HEK293 (cell line): ENCODE results near the gene FSD1.

ENCODE experiments used
- CTCF ChIA-PET: fragments of 350-600 bp; formaldehyde crosslinking; extraction: SDS; loops from one replicate; lab custom pipeline; 2021; ENCODE audit warnings: antibody characterized with exemption; lab: Yijun Ruan, JAX
- POLR2A ChIA-PET: fragments of 300-600 bp; formaldehyde crosslinking; extraction: SDS; loops from one replicate; lab custom pipeline; 2020; ENCODE audit warnings: antibody characterized with exemption, inconsistent platforms; lab: Yijun Ruan, JAX
- H3K27ac ChIP-seq: fragments of 200-500 bp; sonication (Bioruptor generic); 2 replicates; pipeline ENCODE4 v1.5.1; 2014; ENCODE audit warnings: low read depth, low read length, control low read depth, inconsistent platforms; ENCODE audit errors: extremely low read depth
- H3K36me3 ChIP-seq, 2 experiments: fragments of 200-500 bp in 1 of 2; sonication (Bioruptor generic) in 1 of 2; 1 replicate in 1 of 2; 2 replicates in 1 of 2; pipeline ENCODE4 v1.5.1; 2014 to 2017; ENCODE audit warnings: inconsistent platforms in 2 of 2, low read length in 2 of 2; ENCODE audit not compliant: control insufficient read depth in 2 of 2, insufficient read depth in 1 of 2
- H3K4me1 ChIP-seq: fragments of 200-500 bp; sonication (Bioruptor generic); 2 replicates; pipeline ENCODE4 v1.5.1; 2014; ENCODE audit warnings: mild to moderate bottlenecking, low read length, inconsistent platforms; ENCODE audit not compliant: control insufficient read depth, insufficient read depth
- H3K4me3 ChIP-seq: 2 replicates; pipeline ENCODE4 v1.5.1; 2011; ENCODE audit warnings: low read depth, mild to moderate bottlenecking, control low read depth, low read length, moderate library complexity
- H3K9me3 ChIP-seq: fragments of 200-500 bp; sonication (Bioruptor generic); 2 replicates; pipeline ENCODE4 v1.5.1; 2014; ENCODE audit warnings: low read depth, low read length, inconsistent platforms; ENCODE audit not compliant: control insufficient read depth, insufficient read depth
- AEBP2 ChIP-seq: fragments of 450-650 bp; formaldehyde crosslinking; IDR thresholded peaks from 2 replicates; pipeline ENCODE4 v1.5.1; 2016; ENCODE audit warnings: missing biosample characterization, missing genetic modification characterization, borderline replicate concordance
- GLIS1 ChIP-seq: fragments of 450-650 bp; formaldehyde crosslinking; IDR thresholded peaks from 2 replicates; pipeline ENCODE4 v1.5.1; 2016; ENCODE audit warnings: missing biosample characterization, missing genetic modification characterization
- HOXD13 ChIP-seq: sonication (generic); formaldehyde crosslinking; IDR thresholded peaks from 2 replicates; pipeline ENCODE4 v1.8.0; 2022; ENCODE audit warnings: missing genetic modification reagents, borderline replicate concordance
- OVOL3 ChIP-seq: fragments of 450-650 bp; formaldehyde crosslinking; IDR thresholded peaks from 2 replicates; pipeline ENCODE4 v1.5.1; 2016; ENCODE audit warnings: missing biosample characterization, missing genetic modification characterization
- PRDM1 ChIP-seq: fragments of 450-650 bp; formaldehyde crosslinking; IDR thresholded peaks from 2 replicates; pipeline ENCODE4; 2016; ENCODE audit warnings: missing biosample characterization, missing genetic modification characterization
- ZNF121 ChIP-seq: fragments of 450-650 bp; formaldehyde crosslinking; IDR thresholded peaks from 2 replicates; pipeline ENCODE4 v1.5.1; 2016; ENCODE audit warnings: missing biosample characterization, missing genetic modification characterization
- ZNF169 ChIP-seq: fragments of 450-650 bp; formaldehyde crosslinking; IDR thresholded peaks from 2 replicates; pipeline ENCODE4 v1.5.1; 2016; ENCODE audit warnings: missing biosample characterization, missing genetic modification characterization
- ZNF366 ChIP-seq: fragments of 450-650 bp; formaldehyde crosslinking; conservative IDR thresholded peaks from 2 replicates; pipeline ENCODE4 v1.5.1; 2016; ENCODE audit warnings: missing biosample characterization, missing genetic modification characterization
- ZNF501 ChIP-seq: fragments of 450-650 bp; formaldehyde crosslinking; IDR thresholded peaks from 2 replicates; pipeline ENCODE4 v1.5.1; 2016; ENCODE audit warnings: missing biosample characterization, missing genetic modification characterization
- ZNF571 ChIP-seq: fragments of 450-650 bp; formaldehyde crosslinking; IDR thresholded peaks from 2 replicates; pipeline ENCODE4 v1.5.0; 2017; ENCODE audit warnings: missing biosample characterization, missing genetic modification characterization
- ZNF610 ChIP-seq: fragments of 450-650 bp; formaldehyde crosslinking; IDR thresholded peaks from 2 replicates; pipeline ENCODE4 v1.5.1; 2016; ENCODE audit warnings: missing biosample characterization, missing genetic modification characterization, borderline replicate concordance
- ZNF626 ChIP-seq: fragments of 450-650 bp; sonication (Bioruptor Pico); formaldehyde crosslinking; IDR thresholded peaks from 2 replicates; pipeline ENCODE4 v1.5.1; 2018; ENCODE audit warnings: missing biosample characterization, missing genetic modification characterization, inconsistent platforms
- TF ChIP-seq, protein P1 (sequence below): fragments of 450-650 bp; IDR thresholded peaks from 2 replicates; pipeline ENCODE4 v1.5.1; 2018; ENCODE audit warnings: missing biosample characterization, missing genetic modification characterization
- TF ChIP-seq, protein P2 (sequence below): fragments of 450-650 bp; formaldehyde crosslinking; conservative IDR thresholded peaks from 2 replicates; pipeline ENCODE4 v1.5.1; 2016; ENCODE audit warnings: low read depth, missing biosample characterization, missing genetic modification characterization
- TF ChIP-seq, protein P3 (sequence below): fragments of 450-650 bp; formaldehyde crosslinking; IDR thresholded peaks from 2 replicates; pipeline ENCODE4 v1.5.1; 2016; ENCODE audit warnings: missing biosample characterization, missing genetic modification characterization
- TF ChIP-seq, protein P4 (sequence below): fragments of 450-650 bp; formaldehyde crosslinking; IDR thresholded peaks from 2 replicates; pipeline ENCODE4 v1.5.1; 2016; ENCODE audit warnings: missing biosample characterization, missing genetic modification characterization, low read depth

FSD1 gene

GRCh38 chr19:4268816-4269430, 35.5 kb upstream of the FSD1 start:
- Histone ChIP-seq H3K4me1 (no peaks in the 10 kb centered on the region), H3K27ac (no peak overlapping the region), H3K4me3 (no peak overlapping the region), H3K36me3 (peaks cover 13 to 27% of the 10 kb centered on the region in 2 experiments; a peak in 2 of 3 replicates), H3K9me3 (no peaks in the 10 kb centered on the region)
- POLR2A ChIA-PET: interaction anchor here (0.6 to 1.4 kb wide), 2 partner anchors 56 to 74 kb away, joined by 3 read pairs; no protein-coding TSS in a partner anchor
- CTCF ChIA-PET: interaction anchor here (2.0 to 4.3 kb wide), 6 partner anchors 8 to 256 kb away, joined by 8 to 92 read pairs (median 33); partner anchors contain the start of genes CHAF1A, MPND and SH3GL1
- TF ChIP-seq ZNF169 (tag by site-specific recombination) (no peak), GLIS1 (tag by site-specific recombination) (peak; percentile 29; the same call in 1 of the 2 replicates)

DNA sequence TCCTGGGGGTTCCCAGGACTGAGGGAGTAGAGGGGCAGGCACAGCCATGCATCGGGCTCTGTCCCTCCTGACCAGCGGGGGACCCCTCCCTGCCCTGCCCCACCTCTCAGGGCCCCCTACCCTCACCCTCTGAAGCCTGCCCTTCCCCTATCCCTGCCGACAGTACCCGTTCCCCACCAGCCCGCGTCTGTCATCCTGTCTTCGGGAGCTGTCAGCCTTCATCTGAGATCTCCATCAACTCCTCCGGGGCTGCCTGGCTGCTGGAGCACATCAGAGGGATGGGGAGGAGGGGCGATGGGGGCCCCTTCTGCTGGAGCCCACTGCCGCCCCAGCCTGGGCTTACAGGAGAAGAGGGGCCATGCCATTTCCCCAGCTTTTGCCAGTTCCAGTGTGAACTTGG, 31.5 kb upstream of the FSD1 start:
- H3K36me3 ChIP-seq: peaks cover 8 to 13% of the 10 kb centered on the region in 2 experiments; a peak in 2 of 3 replicates
- CTCF ChIA-PET: interaction anchor here (0.6 to 0.9 kb wide), 2 partner anchors 14 to 21 kb away, joined by 3 to 4 read pairs; no protein-coding TSS in a partner anchor
- TF ChIP-seq ZNF121 (no peak), AEBP2 (tag by site-specific recombination) (no peak), OVOL3 (tag by site-specific recombination) (no peak), ZNF501 (tag by site-specific recombination) (no peak), ZNF366 (tag by site-specific recombination) (no peak), GLIS1 (tag by site-specific recombination) (no peak), ZNF626 (tag by site-specific recombination) (no peak), ZNF571 (no peak), PRDM1 (tag by site-specific recombination) (no peak), HOXD13 (no peak), ZNF610 (tag by site-specific recombination) (no peak)
- TF ChIP-seq, protein P1, sequence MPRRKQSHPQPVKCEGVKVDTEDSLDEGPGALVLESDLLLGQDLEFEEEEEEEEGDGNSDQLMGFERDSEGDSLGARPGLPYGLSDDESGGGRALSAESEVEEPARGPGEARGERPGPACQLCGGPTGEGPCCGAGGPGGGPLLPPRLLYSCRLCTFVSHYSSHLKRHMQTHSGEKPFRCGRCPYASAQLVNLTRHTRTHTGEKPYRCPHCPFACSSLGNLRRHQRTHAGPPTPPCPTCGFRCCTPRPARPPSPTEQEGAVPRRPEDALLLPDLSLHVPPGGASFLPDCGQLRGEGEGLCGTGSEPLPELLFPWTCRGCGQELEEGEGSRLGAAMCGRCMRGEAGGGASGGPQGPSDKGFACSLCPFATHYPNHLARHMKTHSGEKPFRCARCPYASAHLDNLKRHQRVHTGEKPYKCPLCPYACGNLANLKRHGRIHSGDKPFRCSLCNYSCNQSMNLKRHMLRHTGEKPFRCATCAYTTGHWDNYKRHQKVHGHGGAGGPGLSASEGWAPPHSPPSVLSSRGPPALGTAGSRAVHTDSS (tag by site-specific recombination): no peak
- TF ChIP-seq, protein P2, sequence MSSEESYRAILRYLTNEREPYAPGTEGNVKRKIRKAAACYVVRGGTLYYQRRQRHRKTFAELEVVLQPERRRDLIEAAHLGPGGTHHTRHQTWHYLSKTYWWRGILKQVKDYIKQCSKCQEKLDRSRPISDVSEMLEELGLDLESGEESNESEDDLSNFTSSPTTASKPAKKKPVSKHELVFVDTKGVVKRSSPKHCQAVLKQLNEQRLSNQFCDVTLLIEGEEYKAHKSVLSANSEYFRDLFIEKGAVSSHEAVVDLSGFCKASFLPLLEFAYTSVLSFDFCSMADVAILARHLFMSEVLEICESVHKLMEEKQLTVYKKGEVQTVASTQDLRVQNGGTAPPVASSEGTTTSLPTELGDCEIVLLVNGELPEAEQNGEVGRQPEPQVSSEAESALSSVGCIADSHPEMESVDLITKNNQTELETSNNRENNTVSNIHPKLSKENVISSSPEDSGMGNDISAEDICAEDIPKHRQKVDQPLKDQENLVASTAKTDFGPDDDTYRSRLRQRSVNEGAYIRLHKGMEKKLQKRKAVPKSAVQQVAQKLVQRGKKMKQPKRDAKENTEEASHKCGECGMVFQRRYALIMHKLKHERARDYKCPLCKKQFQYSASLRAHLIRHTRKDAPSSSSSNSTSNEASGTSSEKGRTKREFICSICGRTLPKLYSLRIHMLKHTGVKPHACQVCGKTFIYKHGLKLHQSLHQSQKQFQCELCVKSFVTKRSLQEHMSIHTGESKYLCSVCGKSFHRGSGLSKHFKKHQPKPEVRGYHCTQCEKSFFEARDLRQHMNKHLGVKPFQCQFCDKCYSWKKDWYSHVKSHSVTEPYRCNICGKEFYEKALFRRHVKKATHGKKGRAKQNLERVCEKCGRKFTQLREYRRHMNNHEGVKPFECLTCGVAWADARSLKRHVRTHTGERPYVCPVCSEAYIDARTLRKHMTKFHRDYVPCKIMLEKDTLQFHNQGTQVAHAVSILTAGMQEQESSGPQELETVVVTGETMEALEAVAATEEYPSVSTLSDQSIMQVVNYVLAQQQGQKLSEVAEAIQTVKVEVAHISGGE (tag by site-specific recombination): no peak
- TF ChIP-seq, protein P3, sequence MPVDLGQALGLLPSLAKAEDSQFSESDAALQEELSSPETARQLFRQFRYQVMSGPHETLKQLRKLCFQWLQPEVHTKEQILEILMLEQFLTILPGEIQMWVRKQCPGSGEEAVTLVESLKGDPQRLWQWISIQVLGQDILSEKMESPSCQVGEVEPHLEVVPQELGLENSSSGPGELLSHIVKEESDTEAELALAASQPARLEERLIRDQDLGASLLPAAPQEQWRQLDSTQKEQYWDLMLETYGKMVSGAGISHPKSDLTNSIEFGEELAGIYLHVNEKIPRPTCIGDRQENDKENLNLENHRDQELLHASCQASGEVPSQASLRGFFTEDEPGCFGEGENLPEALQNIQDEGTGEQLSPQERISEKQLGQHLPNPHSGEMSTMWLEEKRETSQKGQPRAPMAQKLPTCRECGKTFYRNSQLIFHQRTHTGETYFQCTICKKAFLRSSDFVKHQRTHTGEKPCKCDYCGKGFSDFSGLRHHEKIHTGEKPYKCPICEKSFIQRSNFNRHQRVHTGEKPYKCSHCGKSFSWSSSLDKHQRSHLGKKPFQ: no peak
- TF ChIP-seq, protein P4, sequence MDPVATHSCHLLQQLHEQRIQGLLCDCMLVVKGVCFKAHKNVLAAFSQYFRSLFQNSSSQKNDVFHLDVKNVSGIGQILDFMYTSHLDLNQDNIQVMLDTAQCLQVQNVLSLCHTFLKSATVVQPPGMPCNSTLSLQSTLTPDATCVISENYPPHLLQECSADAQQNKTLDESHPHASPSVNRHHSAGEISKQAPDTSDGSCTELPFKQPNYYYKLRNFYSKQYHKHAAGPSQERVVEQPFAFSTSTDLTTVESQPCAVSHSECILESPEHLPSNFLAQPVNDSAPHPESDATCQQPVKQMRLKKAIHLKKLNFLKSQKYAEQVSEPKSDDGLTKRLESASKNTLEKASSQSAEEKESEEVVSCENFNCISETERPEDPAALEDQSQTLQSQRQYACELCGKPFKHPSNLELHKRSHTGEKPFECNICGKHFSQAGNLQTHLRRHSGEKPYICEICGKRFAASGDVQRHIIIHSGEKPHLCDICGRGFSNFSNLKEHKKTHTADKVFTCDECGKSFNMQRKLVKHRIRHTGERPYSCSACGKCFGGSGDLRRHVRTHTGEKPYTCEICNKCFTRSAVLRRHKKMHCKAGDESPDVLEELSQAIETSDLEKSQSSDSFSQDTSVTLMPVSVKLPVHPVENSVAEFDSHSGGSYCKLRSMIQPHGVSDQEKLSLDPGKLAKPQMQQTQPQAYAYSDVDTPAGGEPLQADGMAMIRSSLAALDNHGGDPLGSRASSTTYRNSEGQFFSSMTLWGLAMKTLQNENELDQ (tag by site-specific recombination): no peak
- TF ChIP-seq, all 188 proteins: peak for 0
- no peaks in the 10 kb centered on the region for H3K4me1 ChIP-seq
- no peak overlapping the region for H3K4me3 ChIP-seq
- POLR2A ChIA-PET: no interaction called here
- no peak overlapping the region for H3K27ac ChIP-seq
- H3K9me3 ChIP-seq: no peaks in the 10 kb centered on the region
